Gastrocnemius medialis (tissue), 4 donors: Measurements from ENCODE around the gene UBFD1.

Experiments
- CTCF ChIP-seq, 5 experiments: fragments of 450-650 bp in 3 of 5; fragments of 200-600 bp in 2 of 5; sonication (generic) in 2 of 5; IDR thresholded peaks in 4 of 5; conservative IDR thresholded peaks in 1 of 5; 1 replicate in 4 of 5; 2 replicates in 1 of 5; pipeline ENCODE4 v1.5.1; 2016 to 2019; ENCODE audit warnings: antibody characterized with exemption in 5 of 5, mild to moderate bottlenecking in 3 of 5, moderate library complexity in 3 of 5
- POLR2A ChIP-seq, 2 donors: fragments of 450-650 bp; IDR thresholded peaks; one replicate each; pipeline ENCODE4 v1.6.1; 2017; ENCODE audit warnings: antibody characterized with exemption in 2 of 2, mild to moderate bottlenecking in 2 of 2, moderate library complexity in 2 of 2

- TF ChIP-seq CTCF (IDR thresholded peaks at IDR 0.05 in 4 of 5, conservative IDR thresholded peaks at IDR 0.05 in 1 of 5) (no peak), POLR2A (IDR thresholded peaks at IDR 0.05) (no peak)
Observed at GRCh38 chr16:23523321-23523720, 34.2 kb upstream of the UBFD1 start.
